Tibial nerve (tissue), 3 donors: ENCODE results near the gene PLAAT4.

Experiments used
- CTCF ChIP-seq, 5 experiments: fragments of 200-600 bp in 3 of 5; fragments of 450-650 bp in 2 of 5; sonication (generic) in 3 of 5; IDR thresholded peaks; one replicate each; pipeline ENCODE4 v1.5.1; 2016 to 2019; ENCODE audit warnings: antibody characterized with exemption in 5 of 5, mild to moderate bottlenecking in 3 of 5, moderate library complexity in 2 of 5
- POLR2A ChIP-seq, 2 donors: fragments of 450-650 bp; IDR thresholded peaks; one replicate each; pipeline ENCODE4 v1.6.1; 2017; ENCODE audit warnings: antibody characterized with exemption in 2 of 2, mild to moderate bottlenecking in 2 of 2, moderate library complexity in 2 of 2

GRCh38 chr11:63534895-63535461, 1.6 kb upstream of the PLAAT4 start:
- TF ChIP-seq CTCF (IDR thresholded peaks at IDR 0.05), result no peak
- TF ChIP-seq POLR2A (IDR thresholded peaks at IDR 0.05), result no peak
